ENCODE results near the gene GJC2. TPM values are rescaled to one million over a fixed set of nuclear protein-coding genes. Genes with fewer than 3 reads are reported as not detected.

GJC2 gene
- total RNA-seq, 1 experiment from 2014 or later, result 1.6 TPM

DNA sequence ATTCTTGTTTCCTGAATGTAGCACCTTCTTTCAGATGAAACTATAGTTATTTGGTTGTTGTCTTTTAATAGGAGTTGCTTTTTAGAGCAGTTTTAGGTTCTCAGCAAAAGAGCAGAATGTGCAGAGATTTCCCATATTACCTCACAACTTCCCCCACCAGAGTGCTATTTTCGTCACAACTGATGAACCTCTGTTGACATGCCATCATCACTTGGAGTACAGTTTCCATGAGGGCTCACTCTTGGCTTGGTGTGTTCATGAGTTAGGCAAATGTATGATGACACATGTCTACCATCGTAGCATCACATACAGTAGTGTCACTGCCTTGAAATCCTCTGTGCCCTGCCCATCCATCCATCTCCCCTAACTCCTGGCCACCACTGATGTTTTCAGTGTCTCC, 19.6 kb downstream of the GJC2 start:
- Histone ChIP-seq H3K79me1 (ENCODE audit: insufficient read depth, low read depth, low read length, poor library complexity, severe bottlenecking) (no peaks in the 10 kb centered on the region), H3K79me2 (ENCODE audit: insufficient read depth, low read length) (0 out of 2 replicates have a peak, but pooled peaks cover 1% of the 10 kb centered on the region), H3T11ph (ENCODE audit: low read length) (no peak overlapping the region), H2BK120ac (ENCODE audit: low read depth, low read length, poor library complexity, severe bottlenecking) (no peak overlapping the region), H2BK20ac (ENCODE audit: low read depth, low read length, poor library complexity, severe bottlenecking) (no peak overlapping the region), H3K9me3 (ENCODE audit: control insufficient read depth, low read depth, low read length) (no peaks in the 10 kb centered on the region), H3K23me2 (ENCODE audit: insufficient read length, low read depth, low read length, poor library complexity, severe bottlenecking) (peaks cover 2% of the 10 kb centered on the region), H3K14ac (ENCODE audit: insufficient read depth, low read length) (no peak overlapping the region), H3K23ac (ENCODE audit: insufficient read length, low read depth, low read length) (no peak overlapping the region), H2AFZ (ENCODE audit: low read length) (no peak overlapping the region), H3K56ac (ENCODE audit: insufficient read length, low read depth, low read length) (no peak overlapping the region), H3K27ac (ENCODE audit: insufficient read length, low read depth, low read length) (no peak overlapping the region), H3K4me1 (ENCODE audit: insufficient read depth, low read length) (no peaks in the 10 kb centered on the region), H2BK5ac (ENCODE audit: insufficient read length, low read length) (no peak overlapping the region), H3K9ac (ENCODE audit: extremely low read depth, insufficient read length, low read length) (peak overlapping the region; percentile 31), H3K27me3 (ENCODE audit: insufficient read depth, low read length) (no peaks in the 10 kb centered on the region), H4K91ac (ENCODE audit: insufficient read length, low read depth, low read length) (no peak overlapping the region), H3K4me2 (ENCODE audit: insufficient read depth, insufficient read length, low read length) (no peak overlapping the region), H4K20me1 (ENCODE audit: control insufficient read depth, insufficient read depth, insufficient read length) (no peaks in the 10 kb centered on the region), H4K5ac (ENCODE audit: insufficient read length, low read depth, low read length) (no peak overlapping the region), H2AK5ac (ENCODE audit: insufficient read length, low read length) (no peak overlapping the region), H3K18ac (ENCODE audit: insufficient read length, low read depth, low read length) (no peak overlapping the region), H3K4ac (ENCODE audit: low read depth, low read length) (no peak overlapping the region), H2BK12ac (ENCODE audit: insufficient read length, low read depth, low read length) (no peak overlapping the region), H2BK15ac (ENCODE audit: low read depth, low read length) (no peak overlapping the region), H4K8ac (replicated peaks; ENCODE audit: insufficient read length, low read depth, low read length) (no peak overlapping the region)
- TF ChIP-seq, protein P1, sequence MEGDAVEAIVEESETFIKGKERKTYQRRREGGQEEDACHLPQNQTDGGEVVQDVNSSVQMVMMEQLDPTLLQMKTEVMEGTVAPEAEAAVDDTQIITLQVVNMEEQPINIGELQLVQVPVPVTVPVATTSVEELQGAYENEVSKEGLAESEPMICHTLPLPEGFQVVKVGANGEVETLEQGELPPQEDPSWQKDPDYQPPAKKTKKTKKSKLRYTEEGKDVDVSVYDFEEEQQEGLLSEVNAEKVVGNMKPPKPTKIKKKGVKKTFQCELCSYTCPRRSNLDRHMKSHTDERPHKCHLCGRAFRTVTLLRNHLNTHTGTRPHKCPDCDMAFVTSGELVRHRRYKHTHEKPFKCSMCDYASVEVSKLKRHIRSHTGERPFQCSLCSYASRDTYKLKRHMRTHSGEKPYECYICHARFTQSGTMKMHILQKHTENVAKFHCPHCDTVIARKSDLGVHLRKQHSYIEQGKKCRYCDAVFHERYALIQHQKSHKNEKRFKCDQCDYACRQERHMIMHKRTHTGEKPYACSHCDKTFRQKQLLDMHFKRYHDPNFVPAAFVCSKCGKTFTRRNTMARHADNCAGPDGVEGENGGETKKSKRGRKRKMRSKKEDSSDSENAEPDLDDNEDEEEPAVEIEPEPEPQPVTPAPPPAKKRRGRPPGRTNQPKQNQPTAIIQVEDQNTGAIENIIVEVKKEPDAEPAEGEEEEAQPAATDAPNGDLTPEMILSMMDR (conservative IDR thresholded peaks at IDR 0.05), result no peak
- Mint-ChIP-seq H3K27me3 (ENCODE audit: low read depth) (no peaks in the 10 kb centered on the region; the same call in none of the 2 replicates), H3K4me3 (no peak overlapping the region), H3K4me1 (peaks cover 12% of the 10 kb centered on the region in 2 experiments), H3K27ac (no peak overlapping the region), H3K36me3 (ENCODE audit: insufficient read depth in 1 of 3, low read depth in 3 of 3) (peaks cover 0 to 3% (median under 1%) of the 10 kb centered on the region in 3 experiments; a peak in 2 of 7 replicates), H3K9me3 (peaks cover 0 to 2% of the 10 kb centered on the region in 2 experiments; a peak in 1 of 5 replicates)
- no peak for DNase-seq
- WGBS (ENCODE audit: extremely low coverage, insufficient read length, low lambda C conversion rate), result no CpG with 5 or more reads among the region's 2 CpGs

Data from H9 (cell line).